WERI-Rb-1 (cell line): ENCODE data around the gene HELZ.
"Not testable (repeated sequence)": the region's sequence is repeated elsewhere in the genome, so short reads cannot be mapped to it uniquely, and the experiment has no call there.

Experiments used
- DNase-seq: peaks from one replicate; pipeline ENCODE4 v3.0.0-alpha.2; 2020
- H3K27ac ChIP-seq: fragments of 250-450 bp; sonication (Bioruptor Pico); 2 replicates; pipeline ENCODE4 v1.5.1; 2020; ENCODE audit warnings: mild to moderate bottlenecking, moderate library complexity
- H3K27me3 ChIP-seq: fragments of 250-450 bp; sonication (Bioruptor Pico); 2 replicates; pipeline ENCODE4 v1.5.1; 2021; ENCODE audit warnings: mild to moderate bottlenecking, low read depth, moderate library complexity; ENCODE audit not compliant: insufficient read depth, severe bottlenecking
- H3K36me3 ChIP-seq: fragments of 250-450 bp; sonication (Bioruptor Pico); 2 replicates; pipeline ENCODE4 v1.5.1; 2020; ENCODE audit warnings: mild to moderate bottlenecking, moderate library complexity
- H3K4me3 ChIP-seq: 2 replicates; pipeline ENCODE4 v1.5.1; 2011; ENCODE audit warnings: low read depth, mild to moderate bottlenecking, control low read depth, low read length
- H3K9me3 ChIP-seq: fragments of 250-450 bp; sonication (Bioruptor Pico); 2 replicates; pipeline ENCODE4 v1.5.1; 2021; ENCODE audit warnings: mild to moderate bottlenecking, moderate library complexity; ENCODE audit not compliant: severe bottlenecking
- TF ChIP-seq, protein P1 (sequence below): IDR thresholded peaks from 2 replicates; pipeline ENCODE4 v1.5.1; 2011; ENCODE audit warnings: low read depth, mild to moderate bottlenecking, control low read depth, inconsistent platforms, low read length

The HELZ gene

DNA sequence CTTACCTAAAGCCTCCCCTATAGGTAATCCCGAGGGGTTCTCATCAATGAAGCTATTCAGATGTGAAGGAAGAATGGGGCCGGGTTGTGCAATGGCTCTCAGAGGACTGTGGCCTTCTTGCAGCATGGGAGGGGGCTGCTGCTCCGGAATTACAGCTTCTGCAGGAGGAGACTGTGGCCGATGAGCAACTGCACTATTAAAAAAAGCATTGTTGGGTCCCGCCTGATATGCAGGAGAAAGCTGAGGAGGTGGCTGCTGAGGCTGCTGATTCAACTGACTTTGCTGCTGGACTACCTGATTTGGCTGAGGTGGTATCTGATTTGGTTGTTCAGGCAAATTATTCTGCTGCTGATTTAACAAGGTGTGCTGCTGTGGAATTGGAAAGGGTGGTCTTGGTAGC, 135.9 kb downstream of the HELZ start:
- Histone ChIP-seq H3K9me3 (no peaks in the 10 kb centered on the region), H3K27ac (no peak overlapping the region), H3K4me3 (no peak overlapping the region), H3K36me3 (peaks cover 89% of the 10 kb centered on the region), H3K27me3 (no peaks in the 10 kb centered on the region)
- DNase-seq = no peak
- TF ChIP-seq, protein P1, sequence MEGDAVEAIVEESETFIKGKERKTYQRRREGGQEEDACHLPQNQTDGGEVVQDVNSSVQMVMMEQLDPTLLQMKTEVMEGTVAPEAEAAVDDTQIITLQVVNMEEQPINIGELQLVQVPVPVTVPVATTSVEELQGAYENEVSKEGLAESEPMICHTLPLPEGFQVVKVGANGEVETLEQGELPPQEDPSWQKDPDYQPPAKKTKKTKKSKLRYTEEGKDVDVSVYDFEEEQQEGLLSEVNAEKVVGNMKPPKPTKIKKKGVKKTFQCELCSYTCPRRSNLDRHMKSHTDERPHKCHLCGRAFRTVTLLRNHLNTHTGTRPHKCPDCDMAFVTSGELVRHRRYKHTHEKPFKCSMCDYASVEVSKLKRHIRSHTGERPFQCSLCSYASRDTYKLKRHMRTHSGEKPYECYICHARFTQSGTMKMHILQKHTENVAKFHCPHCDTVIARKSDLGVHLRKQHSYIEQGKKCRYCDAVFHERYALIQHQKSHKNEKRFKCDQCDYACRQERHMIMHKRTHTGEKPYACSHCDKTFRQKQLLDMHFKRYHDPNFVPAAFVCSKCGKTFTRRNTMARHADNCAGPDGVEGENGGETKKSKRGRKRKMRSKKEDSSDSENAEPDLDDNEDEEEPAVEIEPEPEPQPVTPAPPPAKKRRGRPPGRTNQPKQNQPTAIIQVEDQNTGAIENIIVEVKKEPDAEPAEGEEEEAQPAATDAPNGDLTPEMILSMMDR = no peak

DNA sequence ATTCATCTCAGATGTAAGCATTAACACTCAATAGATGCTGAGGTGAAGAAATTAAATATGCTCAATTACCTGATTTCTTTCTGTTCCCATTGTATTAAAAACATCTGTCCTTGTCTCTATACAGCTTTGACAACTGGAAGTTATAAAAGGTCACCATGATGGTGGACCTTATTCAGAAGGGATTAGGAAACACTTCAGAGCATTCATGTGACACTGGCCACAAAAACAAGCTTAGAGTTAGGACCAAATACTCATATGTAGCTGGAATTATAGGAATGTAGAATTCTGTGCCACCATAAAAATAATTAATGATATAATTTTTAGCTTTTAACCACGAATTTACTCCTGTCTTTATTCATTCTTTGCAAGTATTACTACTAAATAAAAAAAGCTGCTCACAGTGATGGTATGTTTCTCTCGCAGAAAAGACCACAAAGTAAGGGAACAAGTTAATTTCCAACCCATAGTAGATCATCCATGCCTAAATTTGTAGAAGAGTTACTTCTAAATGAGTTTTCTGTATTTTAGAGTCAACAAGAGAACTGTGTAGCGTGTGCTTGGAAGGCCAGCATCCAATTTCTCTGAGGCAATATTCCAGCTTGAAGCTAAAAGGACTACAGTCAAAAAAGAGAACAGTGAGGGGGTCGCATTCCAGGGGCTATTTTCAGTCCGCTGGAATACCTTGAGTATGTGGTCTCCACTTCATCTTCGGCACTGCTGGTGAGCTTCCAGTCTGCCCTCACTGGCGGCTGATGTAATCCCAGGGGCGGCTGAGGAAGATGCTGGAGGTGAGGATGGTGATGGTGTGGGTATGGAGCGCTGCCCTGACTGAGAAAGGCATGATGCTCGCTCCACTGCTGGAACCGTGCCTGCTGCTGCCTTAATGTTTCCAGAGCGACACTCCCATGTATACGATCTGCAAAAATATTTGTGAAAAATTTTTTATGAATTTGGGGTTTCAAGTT, 136.9 kb downstream of the HELZ start:
- DNase-seq = no peak
- Histone ChIP-seq H3K27ac (no peak overlapping the region), H3K27me3 (no peaks in the 10 kb centered on the region), H3K36me3 (peaks cover 83% of the 10 kb centered on the region), H3K9me3 (no peaks in the 10 kb centered on the region), H3K4me3 (no peak overlapping the region)
- TF ChIP-seq, protein P1 = no peak

DNA sequence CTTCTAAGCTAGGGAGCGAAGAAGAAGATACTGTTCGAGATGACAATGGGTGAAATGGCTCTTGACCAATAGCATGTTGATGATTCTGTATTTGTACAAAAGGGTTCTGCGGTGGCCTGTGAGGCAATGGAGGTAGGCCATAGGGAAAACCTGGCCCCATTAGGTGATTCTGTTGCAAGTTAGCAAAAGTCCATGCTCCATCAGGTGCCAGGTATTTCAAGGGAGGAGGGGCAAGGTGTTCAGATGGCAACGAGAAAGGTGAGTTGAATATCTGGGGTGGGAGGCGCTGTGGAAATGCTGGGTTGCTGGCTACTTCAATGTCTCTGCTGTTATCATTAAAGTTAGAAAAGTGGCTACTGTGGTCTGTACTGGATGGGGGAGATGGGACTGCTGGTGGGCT, 137.8 kb downstream of the HELZ start:
- no peaks in the 10 kb centered on the region for H3K9me3 ChIP-seq
- H3K36me3 ChIP-seq = peaks cover 76% of the 10 kb centered on the region
- H3K4me3 ChIP-seq = no peak overlapping the region
- no peak for DNase-seq
- TF ChIP-seq, protein P1 = no peak
- no peak overlapping the region for H3K27ac ChIP-seq
- no peaks in the 10 kb centered on the region for H3K27me3 ChIP-seq

DNA sequence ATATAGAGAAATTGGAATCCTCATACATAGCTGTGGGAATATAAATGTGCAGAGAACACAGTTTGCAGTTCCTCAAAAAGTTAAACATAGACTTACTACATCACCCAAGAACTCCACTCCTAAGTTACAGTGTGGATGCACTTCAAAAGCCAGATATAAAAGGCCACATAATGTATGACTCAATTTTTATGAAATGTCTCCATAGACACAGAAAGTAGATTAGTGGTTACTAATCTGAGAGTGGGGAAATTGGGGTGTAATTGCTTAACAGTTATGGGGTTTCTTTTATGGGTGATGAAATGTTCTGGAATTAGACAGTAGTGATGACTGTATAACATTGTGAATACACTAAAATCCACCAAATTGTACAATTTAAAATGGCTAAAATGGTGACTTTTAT, 139.8 kb downstream of the HELZ start:
- Histone ChIP-seq H3K4me3 (no peak overlapping the region), H3K27me3 (no peaks in the 10 kb centered on the region), H3K9me3 (no peaks in the 10 kb centered on the region), H3K27ac (no peak overlapping the region), H3K36me3 (peaks cover 62% of the 10 kb centered on the region)
- TF ChIP-seq, protein P1 = no peak
- no peak for DNase-seq

DNA sequence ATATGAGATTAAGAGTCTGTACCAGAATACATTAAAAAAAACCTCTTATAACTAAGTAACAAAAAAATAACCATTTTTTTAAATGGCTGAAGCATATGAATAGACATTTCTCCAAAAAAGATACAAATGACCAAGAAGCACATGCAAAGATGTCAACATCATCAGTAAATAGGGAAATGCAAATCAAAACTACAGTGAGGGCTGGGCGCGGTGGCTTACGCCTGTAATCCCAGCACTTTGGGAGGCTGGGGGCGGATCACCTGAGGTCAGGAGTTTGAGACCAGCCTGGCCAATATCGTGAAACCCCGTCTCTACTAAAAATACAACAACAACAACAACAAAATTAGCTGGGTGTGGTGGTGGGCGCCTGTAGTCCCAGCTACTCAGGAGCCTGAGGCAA, 140.4 kb downstream of the HELZ start:
- H3K4me3 ChIP-seq, H3K27ac ChIP-seq, DNase-seq, H3K9me3 ChIP-seq, H3K27me3 ChIP-seq: not testable (repeated sequence)
- peaks cover 61% of the 10 kb centered on the region for H3K36me3 ChIP-seq

DNA sequence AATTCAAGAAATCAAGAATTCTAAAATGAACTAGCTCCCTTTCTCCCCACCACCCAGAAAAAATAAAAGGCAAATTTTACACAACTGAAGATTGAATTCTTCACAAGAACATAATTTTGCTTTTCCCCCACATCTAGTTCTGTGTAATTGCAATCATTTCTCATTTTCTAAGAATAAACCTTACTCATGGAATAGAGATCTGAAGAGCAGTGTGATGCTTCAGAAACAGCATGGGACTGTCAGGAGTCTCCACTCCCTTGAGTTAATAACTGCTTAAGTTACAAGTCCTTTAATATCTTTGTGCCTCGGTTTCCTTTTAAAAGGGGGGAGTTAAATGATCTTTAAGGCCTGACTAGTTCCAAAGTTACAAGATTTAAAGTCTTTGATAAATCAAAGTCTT, 147.0 kb downstream of the HELZ start:
- TF ChIP-seq, protein P1 = no peak
- H3K9me3 ChIP-seq = no peaks in the 10 kb centered on the region
- no peaks in the 10 kb centered on the region for H3K27me3 ChIP-seq
- no peak for DNase-seq
- H3K4me3 ChIP-seq = no peak overlapping the region
- H3K27ac ChIP-seq = no peak overlapping the region
- peaks cover 6% of the 10 kb centered on the region; the same call in 1 of the 2 replicates for H3K36me3 ChIP-seq
